Right lobe of liver (tissue), 6 donors: ENCODE results near the gene WBP1. TPM values are rescaled to one million over a fixed set of nuclear protein-coding genes. Genes with fewer than 3 reads are reported as not detected.

Source experiments
- ATAC-seq, 4 donors: fragments of 200-7000 bp; cut with Tn5 transposase; one replicate each; pipeline ENCODE4 v1.9.1; 2020; ENCODE audit warnings: mild to moderate bottlenecking in 4 of 4, moderate library complexity in 4 of 4
- DNase-seq, 3 donors: peaks; one replicate each; pipeline ENCODE4 v3.0.0-alpha.2; 2020
- H3K27ac ChIP-seq, 3 donors: fragments of 200-600 bp; one replicate each; pipeline ENCODE4 v1.8.0; 2022
- H3K27me3 ChIP-seq, 2 donors: fragments of 200-600 bp; one replicate each; pipeline ENCODE4 v1.8.0; 2022
- H3K36me3 ChIP-seq, 4 donors: fragments of 200-600 bp; sonication (generic) in 1 of 4; one replicate each; pipeline versions ENCODE4 v1.5.1 to v1.8.0; 2017 to 2022; ENCODE audit warnings: control low read depth in 1 of 4
- H3K4me1 ChIP-seq, 4 donors: fragments of 200-600 bp; sonication (generic) in 1 of 4; one replicate each; pipeline versions ENCODE4 v1.5.1 to v1.8.0; 2017 to 2022; ENCODE audit warnings: control low read depth in 1 of 4
- H3K4me3 ChIP-seq, 3 donors: fragments of 200-600 bp; one replicate each; pipeline ENCODE4 v1.8.0; 2022
- H3K9me3 ChIP-seq, 4 donors: fragments of 200-600 bp; sonication (generic) in 1 of 4; one replicate each; pipeline versions ENCODE4 v1.5.1 to v1.8.0; 2017 to 2022; ENCODE audit warnings: control low read depth in 1 of 4
- CTCF ChIP-seq, 4 donors: fragments of 200-600 bp in 3 of 4; fragments of 450-650 bp in 1 of 4; IDR thresholded peaks; one replicate each; pipeline versions ENCODE4 v1.5.1 to v1.8.0; 2016 to 2022; ENCODE audit warnings: antibody characterized with exemption in 4 of 4, mild to moderate bottlenecking in 2 of 4
- POLR2A ChIP-seq: fragments of 450-650 bp; IDR thresholded peaks from one replicate; pipeline ENCODE4 v1.6.1; 2017; ENCODE audit warnings: antibody characterized with exemption, mild to moderate bottlenecking
- WGBS: methylation state at CpG from one replicate; pipeline ENCODE4 v1.1.6; 2018; ENCODE audit warnings: low coverage, low lambda C conversion rate; ENCODE audit not compliant: insufficient coverage; ENCODE audit errors: missing lambda C conversion rate; 5-methylcytosine and 5-hydroxymethylcytosine counted together
- intact Hi-C, 2 donors: fragments of 100-400 bp; cut with DNase I; formaldehyde crosslinking; loops; one replicate each; pipeline versions ENCODE4 v1.11.2 to v1.14.1; 2022
- total RNA-seq, 6 experiments: library from RNA; depleted of rRNA in 2 of 6; stranded (reverse); fragments of >200 nt in 2 of 6; fragmentation: NEBNext Ultra II Directional in 3 of 6; extraction: Animal tissue kit (Norgen Biotek cat#: 25700) in 3 of 6; gene quantifications; one replicate each; pipeline versions ENCODE4 v1.1.0 to v1.2.4, GENCODE V29; 2016 to 2023
- donor health status: DM: no; HTN: yes; CAD: no.
- donor health status: DM: no; HTN: no; CAD: no.
- donor health status: DM: no; HTN: no; CAD: no.
- donor health status: DM: no; HTN: yes; CAD: no.
- donor health status: DM: no; HTN: yes; CAD: no.

The WBP1 gene
- total RNA-seq, 6 experiments from 2014 or later = 29.6 to 37.6 (median 32.2) TPM

GRCh38 chr2:74430502-74430901 is 27.7 kb upstream of the WBP1 start:
- 25% methylated on average over 1 of the region's 11 CpGs for WGBS
- peak overlapping the region in 1 of 3 donors; percentile 43 for H3K4me3 ChIP-seq
- DNase-seq (peak in 1 of 3 donors; percentile 53), ATAC-seq (peak; percentile 4 to 33 (median 18))
- H3K27me3 ChIP-seq = no peaks in the 10 kb centered on the region
- peak overlapping the region in 1 of 3 donors; percentile 63 for H3K27ac ChIP-seq
- H3K9me3 ChIP-seq = no peaks in the 10 kb centered on the region
- TF ChIP-seq CTCF (IDR thresholded peaks at IDR 0.05) = no peak
- TF ChIP-seq POLR2A = no peak
- peaks cover 0 to 29% (median 15%) of the 10 kb centered on the region in 4 donors for H3K4me1 ChIP-seq
- peaks cover 0 to 52% (median 20%) of the 10 kb centered on the region in 4 donors for H3K36me3 ChIP-seq
- intact Hi-C loops = no loop called here

GRCh38 chr2:74436111-74436805 is 22.0 kb upstream of the WBP1 start:
- TF ChIP-seq CTCF (IDR thresholded peaks at IDR 0.05) = no peak

GRCh38 chr2:74436848-74437695 is 21.2 kb upstream of the WBP1 start:
- no peaks in the 10 kb centered on the region for H3K27me3 ChIP-seq
- no peak overlapping the region for H3K4me3 ChIP-seq
- H3K4me1 ChIP-seq = peaks cover 0 to 27% (median 9%) of the 10 kb centered on the region in 4 donors
- DNase-seq (no peak), ATAC-seq (no peak)
- H3K9me3 ChIP-seq = no peaks in the 10 kb centered on the region
- H3K36me3 ChIP-seq = peaks cover 0 to 6% (median 2%) of the 10 kb centered on the region in 4 donors
- WGBS = 69% methylated on average over 4 of the region's 6 CpGs
- intact Hi-C loops = no loop called here
- no peak overlapping the region for H3K27ac ChIP-seq
- no peak for TF ChIP-seq POLR2A
- no peak for TF ChIP-seq CTCF (IDR thresholded peaks at IDR 0.05)

More at GRCh38 chr2:74436111-74436805, 22.0 kb upstream of the WBP1 start:
- no peaks in the 10 kb centered on the region for H3K9me3 ChIP-seq
- peaks cover 0 to 13% (median 3%) of the 10 kb centered on the region in 4 donors for H3K36me3 ChIP-seq
- WGBS = 100% methylated on average over 2 of the region's 43 CpGs
- no peak overlapping the region for H3K4me3 ChIP-seq
- H3K27me3 ChIP-seq = no peaks in the 10 kb centered on the region
- ATAC-seq = no peak
- DNase-seq = peak in 1 of 3 donors; percentile 45
- intact Hi-C loops = no loop called here
- no peak overlapping the region for H3K27ac ChIP-seq
- H3K4me1 ChIP-seq = peaks cover 0 to 32% (median 11%) of the 10 kb centered on the region in 4 donors

GRCh38 chr2:74438248-74438647 is 20.0 kb upstream of the WBP1 start:
- no peaks in the 10 kb centered on the region for H3K9me3 ChIP-seq
- intact Hi-C loops = no loop called here
- whole genome bisulfite sequencing = 100% methylated on average over 1 of the region's 1 CpG
- no peak overlapping the region for H3K27ac ChIP-seq
- peaks cover 0 to 36% (median 12%) of the 10 kb centered on the region in 4 donors for H3K4me1 ChIP-seq
- ATAC-seq (no peak), DNase-seq (no peak)
- TF ChIP-seq POLR2A (no peak), CTCF (IDR thresholded peaks at IDR 0.05) (no peak)
- H3K27me3 ChIP-seq = no peaks in the 10 kb centered on the region
- no peak overlapping the region for H3K4me3 ChIP-seq
- H3K36me3 ChIP-seq = peaks cover 0 to 3% (median 0%) of the 10 kb centered on the region in 4 donors
